ENCODE results near the gene MAN1B1.

MAN1B1 gene

GRCh38 chr9:137069508-137070091, 17.2 kb upstream of the MAN1B1 start:
- DNase-seq, result no peak

DNA sequence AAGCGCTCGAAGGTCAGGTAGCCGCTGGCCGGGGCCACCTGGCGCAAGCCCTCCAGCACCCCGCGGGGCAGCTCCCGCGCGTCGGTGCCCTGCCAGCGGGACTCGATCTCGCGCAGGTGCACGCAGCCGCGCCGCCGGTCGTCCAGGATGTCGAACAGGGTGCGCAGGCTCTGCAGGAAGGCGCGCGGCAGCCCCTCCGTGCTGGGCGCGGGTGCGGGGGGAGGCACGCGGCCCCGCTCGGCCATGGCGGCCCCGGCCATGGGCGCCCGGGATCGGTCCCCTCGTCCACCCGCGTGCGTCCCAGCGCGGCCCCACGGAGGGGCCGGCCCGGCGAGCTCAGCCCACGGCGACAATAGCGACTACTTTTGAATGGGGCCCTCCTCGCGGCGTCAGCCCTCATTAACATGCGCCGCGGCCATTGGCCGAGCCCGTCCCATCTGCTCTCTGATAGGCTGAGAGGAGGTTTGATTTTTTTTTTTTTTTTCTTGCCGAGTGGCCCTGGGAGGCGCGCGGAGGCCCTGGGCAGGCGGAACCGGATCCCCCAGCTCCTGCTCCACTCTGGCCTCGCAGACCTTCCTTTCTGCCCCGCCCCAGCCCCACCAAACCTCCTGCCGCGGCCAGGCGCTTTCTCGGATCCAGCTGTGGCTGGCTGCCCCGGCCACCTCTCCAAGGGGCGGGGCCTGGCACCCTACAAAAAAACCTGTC, 16.4 kb upstream of the MAN1B1 start, which contains the start of gene SAPCD2:
SAPCD2 (minus strand) TSS at position 357 of the 705 bp plus-strand sequence; CDS start at position 260, 97 bp downstream.
- DNase-seq, result peak; percentile 84 to 85

GRCh38 chr9:137070906-137071275, 15.9 kb upstream of the MAN1B1 start:
- peak; percentile 23 to 25 for DNase-seq

- DNase-seq, result no peak
Observed at GRCh38 chr9:137071282-137071681, 15.5 kb upstream of the MAN1B1 start.

GRCh38 chr9:137073992-137074399, 12.8 kb upstream of the MAN1B1 start:
- no peak for DNase-seq

DNA sequence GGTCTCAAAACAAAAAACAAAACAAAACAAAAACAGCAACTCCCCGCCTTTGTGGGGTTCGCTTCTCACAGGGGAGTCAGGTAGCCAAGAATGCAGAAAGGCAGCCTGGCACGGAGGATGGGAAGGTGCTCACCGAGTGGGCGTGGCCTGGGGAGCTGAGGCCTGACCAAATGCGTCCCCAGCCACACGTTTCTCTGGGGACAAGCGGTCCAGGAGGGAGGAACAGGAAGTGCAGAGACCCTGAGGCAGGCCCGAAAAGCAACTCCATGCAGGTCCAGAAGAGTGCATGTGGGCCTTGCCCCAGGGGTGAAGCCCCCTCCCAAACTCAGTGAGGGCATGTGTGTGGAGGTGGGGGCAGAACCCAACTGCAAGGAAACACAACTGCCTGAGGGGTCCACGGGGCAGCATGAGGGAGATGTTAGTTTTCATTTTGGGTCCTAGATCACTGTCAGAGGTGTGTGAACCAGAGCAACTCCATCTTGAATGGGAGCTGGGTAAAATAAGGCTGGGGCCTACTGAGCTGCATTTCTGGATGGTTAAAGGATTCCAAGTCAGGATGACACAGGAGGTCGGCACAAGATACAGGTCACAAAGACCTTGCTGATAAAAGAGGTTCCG, 12.0 kb upstream of the MAN1B1 start:
- DNase-seq, result no peak

- DNase-seq, result no peak
Observed at GRCh38 chr9:137075275-137075775, 11.5 kb upstream of the MAN1B1 start.

- no peak for DNase-seq
Observed at GRCh38 chr9:137076636-137077009, 10.2 kb upstream of the MAN1B1 start.

GRCh38 chr9:137077010-137077747, 9.6 kb upstream of the MAN1B1 start, which contains the start of gene UAP1L1:
Gene UAP1L1 (plus strand): TSS chr9:137077517. CDS start chr9:137077533, 16 bp downstream.
- no peak for DNase-seq

GRCh38 chr9:137077758-137078693, 8.8 kb upstream of the MAN1B1 start:
- no peak for DNase-seq

DNA sequence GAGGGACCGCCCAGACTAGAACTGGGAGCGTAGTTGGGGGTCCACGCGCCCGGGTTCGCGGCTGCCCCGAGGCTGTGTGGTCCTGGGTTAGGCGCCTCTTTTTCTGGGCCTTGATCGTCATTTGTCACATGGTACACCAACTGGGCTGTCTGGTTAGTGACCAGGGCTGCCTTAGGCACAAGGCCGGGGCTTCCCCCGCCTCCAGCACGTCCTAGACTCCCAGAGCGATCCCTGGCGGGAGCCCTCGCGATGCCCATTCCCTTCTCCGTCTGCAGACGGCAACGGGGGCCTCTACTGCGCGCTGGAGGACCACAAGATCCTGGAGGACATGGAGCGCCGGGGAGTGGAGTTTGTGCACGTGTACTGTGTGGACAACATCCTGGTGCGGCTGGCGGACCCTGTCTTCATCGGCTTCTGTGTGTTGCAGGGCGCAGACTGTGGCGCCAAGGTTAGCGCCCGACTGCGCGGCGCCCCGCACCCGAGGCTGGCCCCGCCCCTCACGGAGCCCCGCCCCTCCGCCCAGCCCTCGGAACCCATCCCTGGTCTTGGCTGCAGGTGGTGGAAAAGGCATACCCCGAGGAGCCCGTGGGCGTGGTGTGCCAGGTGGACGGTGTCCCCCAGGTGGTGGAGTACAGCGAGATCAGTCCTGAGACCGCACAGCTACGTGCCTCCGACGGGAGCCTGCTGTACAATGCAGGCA, 7.9 kb upstream of the MAN1B1 start:
- DNase-seq, result no peak

DNA sequence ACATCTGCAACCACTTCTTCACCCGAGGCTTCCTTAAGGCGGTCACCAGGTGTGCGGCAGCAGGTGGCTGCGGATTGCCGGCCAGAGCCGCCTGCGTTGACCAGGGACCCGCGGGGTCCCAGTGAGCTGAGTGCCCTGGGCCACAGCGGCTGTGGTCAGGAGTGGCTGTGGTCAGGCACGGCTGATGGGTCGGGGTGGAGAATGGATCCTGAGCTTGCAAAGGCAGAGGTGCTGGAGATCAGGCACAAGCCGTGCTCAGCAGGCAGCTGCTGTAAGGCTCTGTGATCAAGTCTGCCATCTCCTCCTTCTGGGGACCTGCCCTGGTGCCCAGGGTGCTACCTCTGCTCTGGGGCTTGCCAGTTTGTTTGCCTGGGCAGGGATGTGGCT, 7.4 kb upstream of the MAN1B1 start:
- DNase-seq, result no peak

DNA sequence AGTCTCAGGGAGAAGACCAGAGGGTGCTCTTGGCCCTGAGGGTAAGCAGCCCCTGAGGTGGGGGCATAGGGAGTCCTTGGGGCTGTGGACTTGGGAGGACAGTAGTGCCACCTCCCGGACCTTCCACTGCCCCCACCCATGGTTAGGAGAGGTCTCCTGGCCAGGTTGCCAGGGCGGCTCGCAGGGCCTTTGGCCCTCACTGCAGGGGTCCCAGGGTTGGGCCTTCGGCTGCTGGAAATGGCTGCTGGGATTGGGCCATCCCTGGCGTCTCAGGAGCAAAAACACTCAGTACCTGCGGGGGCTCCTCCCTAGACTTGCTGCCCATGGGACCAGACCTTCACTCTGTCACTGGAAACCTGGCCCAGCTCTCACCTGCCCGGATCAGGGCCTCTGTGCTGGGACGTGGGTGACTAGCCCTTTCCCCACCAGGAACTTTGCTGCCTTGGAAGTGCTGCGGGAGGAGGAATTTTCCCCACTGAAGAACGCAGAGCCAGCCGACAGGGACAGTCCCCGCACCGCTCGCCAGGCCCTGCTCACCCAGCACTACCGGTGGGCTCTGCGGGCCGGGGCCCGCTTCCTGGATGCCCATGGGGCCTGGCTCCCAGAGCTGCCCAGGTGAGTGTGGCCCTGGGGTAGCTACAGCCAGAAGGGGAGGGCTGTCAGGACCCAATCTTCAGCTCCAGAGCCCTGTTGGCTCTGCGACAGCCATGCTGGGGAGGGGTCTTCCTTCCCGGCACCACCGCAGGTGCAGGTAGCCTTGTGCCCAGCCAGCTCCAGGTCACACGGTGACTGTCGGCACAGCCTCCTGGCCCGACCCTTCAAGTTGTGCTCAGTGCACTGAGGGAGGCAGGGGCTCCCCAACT, 6.3 kb upstream of the MAN1B1 start:
- no peak for DNase-seq

- no peak for DNase-seq
Observed at GRCh38 chr9:137082222-137082924, 4.4 kb upstream of the MAN1B1 start.

GRCh38 chr9:137082925-137083290, 3.9 kb upstream of the MAN1B1 start:
- no peak for DNase-seq

DNA sequence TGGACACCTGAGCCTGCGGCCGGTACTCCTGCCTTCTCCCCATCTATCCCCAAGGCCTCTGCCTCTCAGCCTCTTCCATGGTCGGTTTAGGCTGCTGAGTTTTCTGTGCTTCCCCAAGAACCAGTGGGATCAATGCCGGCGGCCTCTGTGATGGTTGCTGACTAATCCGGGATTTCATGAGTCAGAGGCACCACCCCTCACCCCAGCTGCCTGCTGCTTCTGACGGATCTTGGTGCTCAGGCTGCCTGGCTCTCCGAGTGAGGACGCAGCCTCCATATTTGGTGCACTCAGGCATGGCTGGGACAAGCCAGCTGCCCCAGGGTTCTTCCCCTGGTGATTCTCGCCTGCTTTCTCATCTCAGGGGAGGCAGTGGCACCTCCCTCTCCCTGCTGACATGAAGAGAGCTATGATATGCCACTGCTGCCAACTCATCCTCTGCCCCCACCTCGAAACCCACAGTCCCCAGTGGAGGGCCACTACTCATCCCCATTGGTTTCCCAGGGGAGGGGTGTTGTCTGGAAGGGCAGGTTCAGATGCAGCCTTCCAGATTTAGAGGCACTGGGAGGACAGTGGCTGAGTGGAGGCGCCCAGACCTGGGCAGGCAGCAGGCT, 3.3 kb upstream of the MAN1B1 start:
- DNase-seq, result no peak

GRCh38 chr9:137084526-137084925, 2.3 kb upstream of the MAN1B1 start:
- no peak for DNase-seq

- no peak for DNase-seq
Observed at GRCh38 chr9:137085920-137086530, 760 bp upstream of the MAN1B1 start.

- no peak for DNase-seq
Observed at GRCh38 chr9:137087409-137087925, 682 bp downstream of the MAN1B1 start.

Measured in NCI-H1930 (cell line).